HEK293 (cell line): ENCODE data around the gene EIF4G3.

ENCODE experiments used
- ZBTB11 ChIP-seq: fragments of 450-650 bp; formaldehyde crosslinking; conservative IDR thresholded peaks from 2 replicates; pipeline ENCODE4 v1.5.1; 2016; ENCODE audit warnings: low read depth, missing biosample characterization, missing genetic modification characterization
- ZNF23 ChIP-seq: fragments of 450-650 bp; formaldehyde crosslinking; IDR thresholded peaks from 2 replicates; pipeline ENCODE4 v1.5.1; 2016; ENCODE audit warnings: missing biosample characterization, missing genetic modification characterization, borderline replicate concordance
- ZNF24 ChIP-seq: fragments of 450-650 bp; formaldehyde crosslinking; IDR thresholded peaks from 2 replicates; pipeline ENCODE4 v1.5.1; 2016; ENCODE audit warnings: missing biosample characterization, missing genetic modification characterization
- ZNF391 ChIP-seq: fragments of 450-650 bp; formaldehyde crosslinking; IDR thresholded peaks from 2 replicates; pipeline ENCODE4 v1.5.1; 2016; ENCODE audit warnings: low read depth, missing biosample characterization, missing genetic modification characterization, borderline replicate concordance
- ZNF423 ChIP-seq: fragments of 450-650 bp; formaldehyde crosslinking; IDR thresholded peaks from 2 replicates; pipeline ENCODE4 v1.5.1; 2016; ENCODE audit warnings: missing biosample characterization, missing genetic modification characterization
- ZNF558 ChIP-seq: fragments of 450-650 bp; formaldehyde crosslinking; IDR thresholded peaks from 2 replicates; pipeline ENCODE4 v1.5.1; 2016; ENCODE audit warnings: missing biosample characterization, missing genetic modification characterization
- ZNF76 ChIP-seq: fragments of 450-650 bp; formaldehyde crosslinking; IDR thresholded peaks from 2 replicates; pipeline ENCODE4; 2016; ENCODE audit warnings: low read depth, missing biosample characterization, missing genetic modification characterization, borderline replicate concordance
- TF ChIP-seq, protein P1 (sequence below): fragments of 450-650 bp; formaldehyde crosslinking; IDR thresholded peaks from 2 replicates; pipeline ENCODE4 v1.5.1; 2016; ENCODE audit warnings: missing biosample characterization, missing genetic modification characterization
- TF ChIP-seq, protein P2 (sequence below): fragments of 450-650 bp; formaldehyde crosslinking; IDR thresholded peaks from 2 replicates; pipeline ENCODE4 v1.5.1; 2016; ENCODE audit warnings: missing biosample characterization, missing genetic modification characterization

- TF ChIP-seq ZNF391 (tag by site-specific recombination) (no peak), ZBTB11 (tag by site-specific recombination) (no peak), ZNF24 (tag by site-specific recombination) (no peak), ZNF558 (tag by site-specific recombination) (no peak), ZNF423 (tag by site-specific recombination) (no peak), ZNF76 (tag by site-specific recombination) (no peak), ZNF23 (tag by site-specific recombination) (no peak)
- TF ChIP-seq, protein P1, sequence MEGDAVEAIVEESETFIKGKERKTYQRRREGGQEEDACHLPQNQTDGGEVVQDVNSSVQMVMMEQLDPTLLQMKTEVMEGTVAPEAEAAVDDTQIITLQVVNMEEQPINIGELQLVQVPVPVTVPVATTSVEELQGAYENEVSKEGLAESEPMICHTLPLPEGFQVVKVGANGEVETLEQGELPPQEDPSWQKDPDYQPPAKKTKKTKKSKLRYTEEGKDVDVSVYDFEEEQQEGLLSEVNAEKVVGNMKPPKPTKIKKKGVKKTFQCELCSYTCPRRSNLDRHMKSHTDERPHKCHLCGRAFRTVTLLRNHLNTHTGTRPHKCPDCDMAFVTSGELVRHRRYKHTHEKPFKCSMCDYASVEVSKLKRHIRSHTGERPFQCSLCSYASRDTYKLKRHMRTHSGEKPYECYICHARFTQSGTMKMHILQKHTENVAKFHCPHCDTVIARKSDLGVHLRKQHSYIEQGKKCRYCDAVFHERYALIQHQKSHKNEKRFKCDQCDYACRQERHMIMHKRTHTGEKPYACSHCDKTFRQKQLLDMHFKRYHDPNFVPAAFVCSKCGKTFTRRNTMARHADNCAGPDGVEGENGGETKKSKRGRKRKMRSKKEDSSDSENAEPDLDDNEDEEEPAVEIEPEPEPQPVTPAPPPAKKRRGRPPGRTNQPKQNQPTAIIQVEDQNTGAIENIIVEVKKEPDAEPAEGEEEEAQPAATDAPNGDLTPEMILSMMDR (tag by site-specific recombination): no peak
- TF ChIP-seq, protein P2, sequence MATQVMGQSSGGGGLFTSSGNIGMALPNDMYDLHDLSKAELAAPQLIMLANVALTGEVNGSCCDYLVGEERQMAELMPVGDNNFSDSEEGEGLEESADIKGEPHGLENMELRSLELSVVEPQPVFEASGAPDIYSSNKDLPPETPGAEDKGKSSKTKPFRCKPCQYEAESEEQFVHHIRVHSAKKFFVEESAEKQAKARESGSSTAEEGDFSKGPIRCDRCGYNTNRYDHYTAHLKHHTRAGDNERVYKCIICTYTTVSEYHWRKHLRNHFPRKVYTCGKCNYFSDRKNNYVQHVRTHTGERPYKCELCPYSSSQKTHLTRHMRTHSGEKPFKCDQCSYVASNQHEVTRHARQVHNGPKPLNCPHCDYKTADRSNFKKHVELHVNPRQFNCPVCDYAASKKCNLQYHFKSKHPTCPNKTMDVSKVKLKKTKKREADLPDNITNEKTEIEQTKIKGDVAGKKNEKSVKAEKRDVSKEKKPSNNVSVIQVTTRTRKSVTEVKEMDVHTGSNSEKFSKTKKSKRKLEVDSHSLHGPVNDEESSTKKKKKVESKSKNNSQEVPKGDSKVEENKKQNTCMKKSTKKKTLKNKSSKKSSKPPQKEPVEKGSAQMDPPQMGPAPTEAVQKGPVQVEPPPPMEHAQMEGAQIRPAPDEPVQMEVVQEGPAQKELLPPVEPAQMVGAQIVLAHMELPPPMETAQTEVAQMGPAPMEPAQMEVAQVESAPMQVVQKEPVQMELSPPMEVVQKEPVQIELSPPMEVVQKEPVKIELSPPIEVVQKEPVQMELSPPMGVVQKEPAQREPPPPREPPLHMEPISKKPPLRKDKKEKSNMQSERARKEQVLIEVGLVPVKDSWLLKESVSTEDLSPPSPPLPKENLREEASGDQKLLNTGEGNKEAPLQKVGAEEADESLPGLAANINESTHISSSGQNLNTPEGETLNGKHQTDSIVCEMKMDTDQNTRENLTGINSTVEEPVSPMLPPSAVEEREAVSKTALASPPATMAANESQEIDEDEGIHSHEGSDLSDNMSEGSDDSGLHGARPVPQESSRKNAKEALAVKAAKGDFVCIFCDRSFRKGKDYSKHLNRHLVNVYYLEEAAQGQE: no peak
Measured at GRCh38 chr1:21174654-21175323, 1.9 kb downstream of the EIF4G3 start.
